Measurements from ENCODE around the gene ARL6.

ARL6 gene

GRCh38 chr3:97764407-97765238 lies at the start of gene ARL6:
TSS of gene ARL6 (plus strand) at chr3:97764758. CDS start at chr3:97768108, 3,350 bp downstream.
- peak; percentile 82 for DNase-seq (ENCODE audit: low spot score)

GRCh38 chr3:97719156-97719821 lies 45.3 kb upstream of the ARL6 start:
- DNase-seq (ENCODE audit: low spot score), result peak; percentile 67

- DNase-seq (ENCODE audit: low spot score), result no peak
Observed at GRCh38 chr3:97720417-97720816, 44.1 kb upstream of the ARL6 start.

DNA sequence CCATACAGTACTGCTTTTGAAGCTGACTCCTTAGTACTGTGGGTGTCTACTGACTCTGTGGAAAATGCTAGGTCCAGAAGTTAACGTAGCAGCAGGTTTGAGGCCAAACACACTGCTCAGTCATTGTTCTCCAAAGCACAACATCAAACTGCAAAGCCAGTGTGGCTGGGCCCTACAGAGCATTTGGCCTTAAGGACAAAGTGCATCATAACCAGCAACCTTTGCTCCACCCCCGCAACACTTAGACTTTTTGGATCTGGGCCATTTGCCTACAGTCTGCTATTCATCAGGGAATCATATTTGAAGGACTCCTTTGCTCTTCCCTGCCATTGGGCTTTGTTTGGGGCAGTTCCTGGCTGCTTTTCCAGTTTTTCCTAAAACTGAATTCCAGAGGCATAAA lies 43.1 kb upstream of the ARL6 start:
- no peak for DNase-seq (ENCODE audit: low spot score)

- no peak for DNase-seq (ENCODE audit: low spot score)
Observed at GRCh38 chr3:97736928-97737327, 27.6 kb upstream of the ARL6 start.

GRCh38 chr3:97738761-97739160 lies 25.8 kb upstream of the ARL6 start:
- DNase-seq (ENCODE audit: low spot score), result no peak

GRCh38 chr3:97742036-97742435 lies 22.5 kb upstream of the ARL6 start:
- DNase-seq (ENCODE audit: low spot score), result no peak

DNA sequence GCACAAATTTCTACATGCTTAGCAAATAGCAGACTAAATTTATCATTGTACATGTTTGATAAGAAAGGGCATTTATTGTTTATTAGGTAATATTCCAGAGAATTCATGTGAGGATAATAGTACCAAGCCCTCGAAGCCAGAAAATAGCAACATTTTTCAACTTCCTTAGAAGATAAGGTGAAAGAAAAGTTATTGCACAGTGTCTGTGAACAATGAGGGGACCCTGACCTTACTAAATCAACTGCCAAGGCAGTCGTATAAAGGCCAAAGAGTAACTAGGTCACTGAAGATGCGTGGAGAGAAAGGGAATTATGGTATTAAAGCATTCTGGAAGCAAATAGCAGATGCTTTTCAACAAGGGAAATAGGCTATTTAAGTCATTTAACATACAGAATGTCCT lies 20.3 kb upstream of the ARL6 start:
- no peak for DNase-seq (ENCODE audit: low spot score)

DNA sequence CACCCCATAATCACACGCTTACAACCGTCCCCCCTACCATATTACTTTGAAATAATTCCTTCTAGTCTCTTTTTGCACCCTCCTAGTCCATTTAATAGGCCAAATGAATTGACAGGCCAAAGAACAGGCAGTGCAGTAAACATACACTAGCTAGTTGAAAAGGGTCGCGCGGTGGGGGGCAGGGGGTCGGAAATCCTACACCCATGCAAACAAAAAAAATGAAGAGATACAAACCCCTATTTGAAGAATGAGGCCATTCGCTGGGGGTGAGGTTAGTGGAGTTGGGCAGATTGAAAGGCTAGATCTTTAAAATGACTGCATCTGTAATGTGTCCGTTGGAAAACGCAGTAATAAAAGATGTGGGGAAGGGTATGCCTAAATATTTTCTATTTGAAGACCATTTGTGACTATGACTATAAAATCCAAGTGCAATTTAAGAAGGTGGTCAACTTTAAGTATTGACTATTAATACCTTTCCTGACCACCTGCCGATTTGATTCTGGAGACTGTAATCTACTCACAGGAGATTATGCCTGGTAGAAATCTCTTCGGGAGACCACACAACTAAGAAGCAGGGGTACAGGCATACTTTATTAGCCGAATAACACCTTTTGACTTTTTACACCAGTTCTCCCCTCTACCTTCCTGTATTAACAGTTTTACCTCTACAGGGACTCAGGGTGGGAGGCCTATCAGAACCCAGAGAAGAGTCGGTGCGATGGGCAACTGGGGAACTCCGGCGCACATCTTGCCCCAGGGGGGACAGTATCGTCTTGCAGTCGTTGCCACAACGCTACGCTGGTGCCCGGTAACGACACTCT lies 762 bp upstream of the ARL6 start:
- DNase-seq (ENCODE audit: low spot score), result peak; percentile 0

GRCh38 chr3:97765336-97765735 lies 778 bp downstream of the ARL6 start:
- DNase-seq (ENCODE audit: low spot score), result no peak

DNA sequence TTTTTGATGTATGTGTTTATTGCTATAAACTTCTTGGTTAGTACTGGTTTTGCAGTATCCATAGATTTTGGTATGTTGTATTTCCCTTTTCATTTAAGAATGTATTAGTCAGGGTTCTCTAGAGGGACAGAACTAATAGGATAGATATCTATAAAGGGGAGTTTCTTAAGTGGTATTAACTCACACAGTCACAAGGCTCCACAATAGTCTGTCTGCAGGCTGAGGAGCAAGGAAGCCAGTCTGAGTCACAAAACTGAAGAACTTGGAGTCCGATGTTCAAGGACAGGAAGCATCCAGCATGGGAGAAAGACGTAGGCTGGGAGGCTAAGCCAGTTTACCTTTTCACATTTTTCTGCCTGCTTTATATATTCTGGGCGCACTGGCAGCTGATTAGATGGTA lies 8.4 kb downstream of the ARL6 start:
- no peak for DNase-seq (ENCODE audit: low spot score)

GRCh38 chr3:97778152-97778551 lies 13.6 kb downstream of the ARL6 start:
- no peak for DNase-seq (ENCODE audit: low spot score)

GRCh38 chr3:97793420-97794019 lies 29.0 kb downstream of the ARL6 start:
- peak; percentile 33 for DNase-seq (ENCODE audit: low spot score)

GRCh38 chr3:97795951-97796350 lies 31.4 kb downstream of the ARL6 start:
- no peak for DNase-seq (ENCODE audit: low spot score)

GRCh38 chr3:97804471-97804870 lies 39.9 kb downstream of the ARL6 start:
- DNase-seq (ENCODE audit: low spot score), result no peak

- DNase-seq (ENCODE audit: low spot score), result no peak
Observed at GRCh38 chr3:97810779-97811390, 46.3 kb downstream of the ARL6 start.

GRCh38 chr3:97815149-97815917 lies 50.8 kb downstream of the ARL6 start:
- peak; percentile 37 for DNase-seq (ENCODE audit: low spot score)

- no peak for DNase-seq (ENCODE audit: low spot score)
Observed at GRCh38 chr3:97816811-97817210, 52.3 kb downstream of the ARL6 start.

DNA sequence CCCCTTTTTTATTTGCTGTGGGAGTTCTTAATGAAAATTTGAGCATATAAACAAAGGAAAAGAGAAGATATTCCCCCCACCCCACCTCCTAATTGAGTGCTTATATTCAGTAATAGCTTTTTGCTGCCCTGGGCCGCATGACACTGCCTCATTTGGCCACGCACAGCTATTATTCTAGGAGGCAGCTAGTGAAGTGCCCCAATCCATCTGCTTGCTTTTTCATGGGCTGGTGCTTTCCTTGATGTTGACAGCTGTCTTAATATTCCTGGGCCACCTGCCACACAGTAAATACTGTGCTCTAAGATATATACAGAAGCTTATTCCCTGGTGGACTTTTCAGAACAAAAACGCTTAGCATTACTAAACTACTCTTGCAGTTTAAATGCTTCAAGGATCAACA lies 53.4 kb downstream of the ARL6 start:
- no peak for DNase-seq (ENCODE audit: low spot score)

- DNase-seq (ENCODE audit: low spot score), result no peak
Observed at GRCh38 chr3:97820780-97821179, 56.2 kb downstream of the ARL6 start.

DNA sequence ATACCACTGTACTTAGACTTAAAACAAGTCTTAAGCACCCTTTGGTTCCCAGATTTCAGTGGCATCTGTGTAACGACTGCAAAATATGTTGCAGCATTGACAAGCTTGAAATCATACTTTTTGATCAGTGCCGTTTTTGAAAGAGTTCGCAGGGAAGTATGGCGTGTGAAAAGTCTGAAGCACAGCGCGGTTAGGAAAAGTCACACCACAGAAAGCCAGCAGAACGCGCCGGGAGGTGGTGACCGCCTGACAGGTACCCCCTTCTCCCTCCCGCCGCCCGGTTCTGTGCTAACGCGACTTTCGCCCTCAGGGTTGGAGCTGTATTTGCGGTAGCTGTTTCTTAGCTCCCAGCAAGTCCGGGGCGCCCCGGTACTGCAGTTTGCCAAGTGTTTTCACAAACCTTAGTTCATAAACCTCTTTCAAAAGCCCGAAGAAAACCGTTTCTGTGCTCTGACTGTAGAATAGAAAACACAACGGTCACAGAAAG lies 56.8 kb downstream of the ARL6 start:
- DNase-seq (ENCODE audit: low spot score), result peak; percentile 46

Measured in SW480 (cell line).